IMR-90 (cell line): Measurements from ENCODE around the gene HADH. TPM values are rescaled to one million over a fixed set of nuclear protein-coding genes. Genes with fewer than 3 reads are reported as not detected.
A peak's percentile ranks its signal among the peaks of the same experiment; 100 is the strongest.

Experiments
- ATAC-seq: fragments of 200-7000 bp; cut with Tn5 transposase; 2 replicates; pipeline ENCODE4 v1.9.1; 2020; ENCODE audit warnings: low read depth, mild to moderate bottlenecking, moderate library complexity
- BruUV-seq: library from RNA; stranded (reverse); fragments of 400-500 nt; replicated peaks from 2 replicates; lab custom pipeline; 2021; lab: Mats Ljungman, UMichigan
- CTCF ChIA-PET: fragments of 300-600 bp; formaldehyde crosslinking; extraction: SDS; loops from one replicate; lab custom pipeline; 2021; ENCODE audit warnings: antibody characterized with exemption; lab: Yijun Ruan, JAX
- POLR2A ChIA-PET: fragments of 300-600 bp; sonication (Branson Sonifier 250); formaldehyde crosslinking; loops from one replicate; lab custom pipeline; 2022; ENCODE audit warnings: antibody characterized with exemption; ENCODE audit not compliant: unreplicated experiment; lab: Charles Lee
- DNase-seq: peaks from one replicate; pipeline ENCODE4 v3.0.0; 2013
- H2AFZ ChIP-seq: replicated peaks from 2 replicates; pipeline ENCODE3; 2013; ENCODE audit warnings: low read length, mild to moderate bottlenecking; ENCODE audit not compliant: poor library complexity
- H2AK5ac ChIP-seq: 2 replicates; pipeline ENCODE4 v1.6.1; 2013; ENCODE audit warnings: low read depth, low read length, inconsistent platforms
- H2AK9ac ChIP-seq: replicated peaks from 2 replicates; pipeline ENCODE3; 2013; ENCODE audit warnings: mild to moderate bottlenecking, low read depth, low read length, moderate library complexity; ENCODE audit not compliant: poor library complexity
- H2BK120ac ChIP-seq: 2 replicates; pipeline ENCODE4 v1.6.1; 2013; ENCODE audit warnings: low read depth, low read length, inconsistent platforms
- H2BK15ac ChIP-seq: 3 replicates; pipeline ENCODE4 v1.6.1; 2013; ENCODE audit warnings: low read depth, low read length, inconsistent platforms
- H2BK20ac ChIP-seq: 2 replicates; pipeline ENCODE4 v1.6.1; 2013; ENCODE audit warnings: low read depth, mild to moderate bottlenecking, inconsistent platforms, low read length, moderate library complexity
- H2BK5ac ChIP-seq: 2 replicates; pipeline ENCODE4 v1.6.1; 2013; ENCODE audit warnings: mild to moderate bottlenecking, low read depth, low read length, inconsistent platforms; ENCODE audit not compliant: poor library complexity, severe bottlenecking
- H3K14ac ChIP-seq: replicated peaks from 2 replicates; pipeline ENCODE4 v1.6.1; 2013; ENCODE audit warnings: low read depth, low read length, inconsistent platforms
- H3K18ac ChIP-seq: 2 replicates; pipeline ENCODE4 v1.6.1; 2013; ENCODE audit warnings: low read depth, low read length, control low read depth
- H3K23ac ChIP-seq: 2 replicates; pipeline ENCODE4 v1.6.1; 2013; ENCODE audit warnings: low read depth, low read length, inconsistent platforms
- H3K27ac ChIP-seq: 2 replicates; pipeline ENCODE4 v1.5.1; 2013; ENCODE audit warnings: mild to moderate bottlenecking, control low read depth, low read length; ENCODE audit not compliant: insufficient read depth
- H3K27me3 ChIP-seq: 2 replicates; pipeline ENCODE4 v1.6.1; 2013; ENCODE audit warnings: low read length; ENCODE audit not compliant: control insufficient read depth, insufficient read depth
- H3K36me3 ChIP-seq: 2 replicates; pipeline ENCODE4 v1.6.1; 2013; ENCODE audit warnings: low read length, mixed read lengths; ENCODE audit not compliant: control insufficient read depth, insufficient read depth
- H3K4ac ChIP-seq: 2 replicates; pipeline ENCODE4 v1.6.1; 2013; ENCODE audit warnings: low read depth, low read length, inconsistent platforms
- H3K4me1 ChIP-seq: 2 replicates; pipeline ENCODE4 v1.6.1; 2013; ENCODE audit warnings: low read length, mixed read lengths; ENCODE audit not compliant: control insufficient read depth, insufficient read depth
- H3K4me2 ChIP-seq: 2 replicates; pipeline ENCODE4 v1.6.1; 2013; ENCODE audit warnings: low read depth, mild to moderate bottlenecking, control low read depth, low read length, moderate library complexity
- H3K4me3 ChIP-seq: 2 replicates; pipeline ENCODE4 v1.5.1; 2013; ENCODE audit warnings: low read depth, mild to moderate bottlenecking, control low read depth, low read length, moderate library complexity; ENCODE audit not compliant: insufficient read depth
- H3K56ac ChIP-seq: 2 replicates; pipeline ENCODE4 v1.6.1; 2013; ENCODE audit warnings: low read length, inconsistent platforms; ENCODE audit not compliant: insufficient read depth; ENCODE audit errors: extremely low read depth
- H3K79me1 ChIP-seq, 2 experiments: 2 replicates each; pipeline ENCODE4 v1.6.1; 2013; ENCODE audit warnings: low read length in 2 of 2, inconsistent platforms in 1 of 2, low read depth in 1 of 2
- H3K9ac ChIP-seq: 2 replicates; pipeline ENCODE4 v1.6.1; 2013; ENCODE audit warnings: low read depth, low read length, control low read depth
- H3K9me1 ChIP-seq: 2 replicates; pipeline ENCODE4 v1.6.1; 2013; ENCODE audit warnings: low read length, inconsistent platforms; ENCODE audit not compliant: insufficient read depth
- H3K9me3 ChIP-seq: 2 replicates; pipeline ENCODE4 v1.6.1; 2013; ENCODE audit warnings: low read length; ENCODE audit not compliant: control insufficient read depth, insufficient read depth
- H4K20me1 ChIP-seq: 2 replicates; pipeline ENCODE4 v1.6.1; 2013; ENCODE audit warnings: low read length, inconsistent platforms; ENCODE audit not compliant: insufficient read depth
- H4K5ac ChIP-seq: 2 replicates; pipeline ENCODE4 v1.6.1; 2013; ENCODE audit warnings: mild to moderate bottlenecking, low read depth, low read length, control low read depth
- H4K8ac ChIP-seq, 2 experiments: 2 replicates each; pipeline ENCODE4 v1.6.1; 2013; ENCODE audit warnings: low read depth in 2 of 2, low read length in 2 of 2, control low read depth in 1 of 2, inconsistent platforms in 1 of 2
- H4K91ac ChIP-seq: 2 replicates; pipeline ENCODE4 v1.6.1; 2013; ENCODE audit warnings: low read depth, low read length, inconsistent platforms; ENCODE audit not compliant: insufficient read depth
- CEBPB ChIP-seq: IDR thresholded peaks from 2 replicates; pipeline ENCODE4 v1.6.1; 2012; ENCODE audit warnings: low read depth, low read length, improper control_type of control experiment
- CHD1 ChIP-seq: IDR thresholded peaks from 2 replicates; pipeline ENCODE4 v1.6.1; 2012; ENCODE audit warnings: low read depth, low read length, improper control_type of control experiment
- NFE2L2 ChIP-seq: fragments of 150-350 bp; IDR thresholded peaks from 2 replicates; pipeline ENCODE4 v1.6.1; 2016; ENCODE audit warnings: low read depth, mild to moderate bottlenecking, low read length
- RCOR1 ChIP-seq: IDR thresholded peaks from 2 replicates; pipeline ENCODE4 v1.6.1; 2012; ENCODE audit warnings: mild to moderate bottlenecking, low read length, improper control_type of control experiment; ENCODE audit not compliant: insufficient replicate concordance
- SMC3 ChIP-seq: fragments of 150-350 bp; IDR thresholded peaks from 2 replicates; pipeline ENCODE4 v1.6.1; 2016; ENCODE audit warnings: low read depth, mild to moderate bottlenecking, antibody characterized with exemption, low read length, moderate library complexity
- dilution Hi-C: fragments of 300-500 bp; cut with HindIII; formaldehyde crosslinking; loops from one replicate; pipeline ENCODE4 v1.14.3; 2018; ENCODE audit warnings: low sequenced_read_pairs; ENCODE audit not compliant: unreplicated experiment
- in situ Hi-C: fragments of 300-500 bp; cut with MboI; formaldehyde crosslinking; loops from 3 replicates; pipeline ENCODE4 v1.14.3; 2019; ENCODE audit warnings: low sequenced_read_pairs, inconsistent platforms, mixed read lengths
- intact Hi-C: fragments of 100-400 bp; cut with micrococcal nuclease; formaldehyde crosslinking; loops from 2 replicates; pipeline ENCODE4 v1.10.0; 2022
- polyA plus RNA-seq, 3 experiments: library from polyadenylated mRNA; depleted of rRNA; stranded (reverse); fragments of >200 nt; gene quantifications; 2 replicates each; pipeline ENCODE4 v1.2.3, GENCODE V29; 2012; ENCODE audit warnings: low replicate concordance in 1 of 3
- total RNA-seq: library from RNA; depleted of rRNA; stranded (reverse); fragments of >200 nt; gene quantifications from 2 replicates; pipeline ENCODE4 v1.2.3, GENCODE V29; 2012
- TF ChIP-seq, protein P1 (sequence below): fragments of 150-350 bp; IDR thresholded peaks from 2 replicates; pipeline ENCODE4 v1.6.1; 2017; ENCODE audit warnings: mild to moderate bottlenecking, antibody characterized with exemption, low read length, low read depth

Gene HADH
- total and polyA plus RNA-seq, 2 of the 4 experiments (the other 2 are of a cell fraction) = 6.8 to 22.6 TPM

GRCh38 chr4:107950746-107951540, 38.7 kb upstream of the HADH start (continued):
- TF ChIP-seq, protein P1, sequence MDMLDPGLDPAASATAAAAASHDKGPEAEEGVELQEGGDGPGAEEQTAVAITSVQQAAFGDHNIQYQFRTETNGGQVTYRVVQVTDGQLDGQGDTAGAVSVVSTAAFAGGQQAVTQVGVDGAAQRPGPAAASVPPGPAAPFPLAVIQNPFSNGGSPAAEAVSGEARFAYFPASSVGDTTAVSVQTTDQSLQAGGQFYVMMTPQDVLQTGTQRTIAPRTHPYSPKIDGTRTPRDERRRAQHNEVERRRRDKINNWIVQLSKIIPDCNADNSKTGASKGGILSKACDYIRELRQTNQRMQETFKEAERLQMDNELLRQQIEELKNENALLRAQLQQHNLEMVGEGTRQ = no peak

DNA sequence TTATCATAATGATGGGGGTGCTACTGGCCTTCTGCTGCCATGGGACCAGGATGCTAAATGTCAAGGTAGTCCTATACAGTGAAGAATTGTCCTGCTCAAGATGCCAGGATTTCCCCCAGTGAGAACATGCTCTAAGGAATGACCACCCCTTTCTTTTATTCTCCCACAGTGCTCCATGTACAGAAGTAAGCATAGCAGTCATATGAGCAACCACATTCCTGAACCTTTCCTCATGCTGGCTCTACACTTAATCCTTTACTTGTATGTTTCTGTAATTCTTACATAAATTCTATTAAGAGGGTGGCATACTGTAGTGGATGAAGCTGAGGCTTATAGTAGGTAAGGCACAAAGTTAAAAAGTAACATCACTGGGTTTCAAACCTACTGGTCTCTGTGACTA, 38.1 kb upstream of the HADH start:
- H3K4me2 ChIP-seq = peak overlapping the region; percentile 63
- H4K91ac ChIP-seq = peak overlapping the region; percentile 62
- H2BK5ac ChIP-seq = peak overlapping the region; percentile 89
- dilution Hi-C loops (no loop called here), in situ Hi-C loops (no loop called here), intact Hi-C loops (no loop called here)
- H2BK120ac ChIP-seq = peak overlapping the region; percentile 62
- H2AK5ac ChIP-seq = peak overlapping the region; percentile 76
- peak overlapping the region; percentile 84; the same call in 1 of the 2 replicates for H3K23ac ChIP-seq
- no TSS peak for BruUV-seq
- 0 out of 2 replicates have a peak overlapping the region, but pooled peaks have one; percentile 5 for H4K5ac ChIP-seq
- peak overlapping the region; percentile 46; the same call in 1 of the 2 replicates for H3K18ac ChIP-seq
- DNase-seq (peak; percentile 89), ATAC-seq (peak; percentile 97)
- POLR2A ChIA-PET = no interaction called here
- H2AFZ ChIP-seq = peak overlapping the region; percentile 74
- H3K36me3 ChIP-seq = peaks cover 5% of the 10 kb centered on the region
- no peaks in the 10 kb centered on the region for H4K20me1 ChIP-seq
- peak overlapping the region in 1 of 2 experiments; percentile 78; a peak in 2 of 4 replicates for H4K8ac ChIP-seq
- H2BK15ac ChIP-seq = peak overlapping the region; percentile 93; the same call in 2 of the 3 replicates
- H3K9me1 ChIP-seq = peaks cover 5% of the 10 kb centered on the region
- peak overlapping the region; percentile 71 for H2AK9ac ChIP-seq
- H3K27me3 ChIP-seq = no peaks in the 10 kb centered on the region
- H3K27ac ChIP-seq = peak overlapping the region; percentile 35; the same call in 1 of the 2 replicates
- TF ChIP-seq NFE2L2 = no peak
- no peak for TF ChIP-seq CHD1
- no peak for TF ChIP-seq RCOR1
- no peak for TF ChIP-seq SMC3
- peak; percentile 53; the same call in 1 of the 2 replicates for TF ChIP-seq CEBPB
- peak overlapping the region; percentile 89 for H3K4ac ChIP-seq
- H3K9me3 ChIP-seq = no peaks in the 10 kb centered on the region
- peaks cover 8% of the 10 kb centered on the region for H3K4me1 ChIP-seq
- H2BK20ac ChIP-seq = peak overlapping the region; percentile 85
- H3K9ac ChIP-seq = no peak overlapping the region
- H3K4me3 ChIP-seq = no peak overlapping the region
- H3K79me1 ChIP-seq = no peaks in the 10 kb centered on the region; a peak in 1 of 4 replicates
- peak overlapping the region; percentile 36; the same call in 1 of the 2 replicates for H3K56ac ChIP-seq
- CTCF ChIA-PET = no interaction called here
- peak overlapping the region; percentile 77 for H3K14ac ChIP-seq
